H9 (cell line): ENCODE results near the gene GATAD2B. TPM values are rescaled to one million over a fixed set of nuclear protein-coding genes. Genes with fewer than 3 reads are reported as not detected.

Experiments
- DNase-seq: peaks from one replicate; pipeline ENCODE4 v3.0.0-alpha.2; 2017
- H2AFZ ChIP-seq: one replicate; pipeline ENCODE4 v1.6.1; 2013; ENCODE audit warnings: mild to moderate bottlenecking, low read length, control low read depth, moderate library complexity
- H2AK5ac ChIP-seq: 2 replicates; pipeline ENCODE4 v1.6.1; 2013; ENCODE audit warnings: low read length, control low read depth, mixed read lengths; ENCODE audit not compliant: insufficient read length
- H2BK120ac ChIP-seq: one replicate; pipeline ENCODE4 v1.6.1; 2013; ENCODE audit warnings: low read depth, mild to moderate bottlenecking, low read length, control low read depth, inconsistent platforms; ENCODE audit not compliant: poor library complexity, severe bottlenecking
- H2BK12ac ChIP-seq: 2 replicates; pipeline ENCODE4 v1.6.1; 2013; ENCODE audit warnings: low read length, control low read depth, mixed read lengths, low read depth; ENCODE audit not compliant: insufficient read length
- H2BK15ac ChIP-seq: 2 replicates; pipeline ENCODE4 v1.6.1; 2013; ENCODE audit warnings: low read depth, low read length, control low read depth
- H2BK20ac ChIP-seq: one replicate; pipeline ENCODE4 v1.6.1; 2013; ENCODE audit warnings: low read depth, mild to moderate bottlenecking, low read length, control low read depth, inconsistent platforms; ENCODE audit not compliant: poor library complexity, severe bottlenecking
- H2BK5ac ChIP-seq: 2 replicates; pipeline ENCODE4 v1.6.1; 2013; ENCODE audit warnings: low read length, control low read depth, mixed read lengths; ENCODE audit not compliant: insufficient read length
- H3K14ac ChIP-seq: 2 replicates; pipeline ENCODE4 v1.6.1; 2013; ENCODE audit warnings: low read length, control low read depth; ENCODE audit not compliant: insufficient read depth
- H3K18ac ChIP-seq: 2 replicates; pipeline ENCODE4 v1.6.1; 2013; ENCODE audit warnings: low read depth, mild to moderate bottlenecking, mixed read lengths, low read length, control low read depth; ENCODE audit not compliant: insufficient read length
- H3K23ac ChIP-seq: 2 replicates; pipeline ENCODE4 v1.6.1; 2013; ENCODE audit warnings: low read length, control low read depth, mixed read lengths, low read depth; ENCODE audit not compliant: insufficient read length
- H3K23me2 ChIP-seq: 2 replicates; pipeline ENCODE4 v1.6.1; 2013; ENCODE audit warnings: low read depth, mild to moderate bottlenecking, mixed read lengths, low read length, control low read depth; ENCODE audit not compliant: insufficient read length, poor library complexity, severe bottlenecking
- H3K27ac ChIP-seq: 2 replicates; pipeline ENCODE4 v1.5.1; 2013; ENCODE audit warnings: low read length, control low read depth, mixed read lengths, low read depth; ENCODE audit not compliant: insufficient read length
- H3K27me3 ChIP-seq: 2 replicates; pipeline ENCODE4 v1.6.1; 2013; ENCODE audit warnings: low read length, control low read depth, inconsistent platforms; ENCODE audit not compliant: insufficient read depth
- H3K4ac ChIP-seq: 2 replicates; pipeline ENCODE4 v1.6.1; 2013; ENCODE audit warnings: low read depth, mild to moderate bottlenecking, control low read depth, inconsistent platforms, low read length, moderate library complexity
- H3K4me1 ChIP-seq: 2 replicates; pipeline ENCODE4 v1.6.1; 2013; ENCODE audit warnings: low read length, control low read depth, inconsistent platforms; ENCODE audit not compliant: insufficient read depth
- H3K4me2 ChIP-seq: 2 replicates; pipeline ENCODE4 v1.6.1; 2013; ENCODE audit warnings: low read length, control low read depth, mixed read lengths; ENCODE audit not compliant: insufficient read length, insufficient read depth
- H3K56ac ChIP-seq: 2 replicates; pipeline ENCODE4 v1.6.1; 2013; ENCODE audit warnings: low read depth, mild to moderate bottlenecking, mixed read lengths, low read length, control low read depth; ENCODE audit not compliant: insufficient read length
- H3K79me1 ChIP-seq: 2 replicates; pipeline ENCODE4 v1.6.1; 2013; ENCODE audit warnings: low read depth, mild to moderate bottlenecking, moderate library complexity, low read length, control low read depth, inconsistent platforms; ENCODE audit not compliant: insufficient read depth, poor library complexity, severe bottlenecking
- H3K79me2 ChIP-seq: 2 replicates; pipeline ENCODE4 v1.6.1; 2013; ENCODE audit warnings: low read length, control low read depth, inconsistent platforms; ENCODE audit not compliant: insufficient read depth
- H3K9ac ChIP-seq: 2 replicates; pipeline ENCODE4 v1.6.1; 2013; ENCODE audit warnings: low read length, control low read depth, mixed read lengths; ENCODE audit not compliant: insufficient read length; ENCODE audit errors: extremely low read depth
- H3K9me3 ChIP-seq: one replicate; pipeline ENCODE4 v1.6.1; 2013; ENCODE audit warnings: low read depth, low read length, inconsistent platforms; ENCODE audit not compliant: control insufficient read depth
- H3T11ph ChIP-seq: one replicate; pipeline ENCODE4 v1.6.1; 2013; ENCODE audit warnings: mild to moderate bottlenecking, low read length, control low read depth, inconsistent platforms
- H4K20me1 ChIP-seq: one replicate; pipeline ENCODE4 v1.6.1; 2013; ENCODE audit not compliant: control insufficient read depth, insufficient read length, insufficient read depth
- H4K5ac ChIP-seq: 2 replicates; pipeline ENCODE4 v1.6.1; 2013; ENCODE audit warnings: low read depth, mild to moderate bottlenecking, mixed read lengths, low read length, control low read depth; ENCODE audit not compliant: insufficient read length
- H4K8ac ChIP-seq: replicated peaks from 2 replicates; pipeline ENCODE4 v1.6.1; 2013; ENCODE audit warnings: low read length, control low read depth, mixed read lengths, low read depth; ENCODE audit not compliant: insufficient read length
- H4K91ac ChIP-seq: 2 replicates; pipeline ENCODE4 v1.6.1; 2013; ENCODE audit warnings: low read depth, mild to moderate bottlenecking, moderate library complexity, mixed read lengths, low read length, control low read depth; ENCODE audit not compliant: insufficient read length
- H3K27ac Mint-ChIP-seq, 3 experiments: 2 replicates in 2 of 3; 3 replicates in 1 of 3; pipeline ENCODE4 v1.8.0; 2020 to 2021; ENCODE audit warnings: mixed read lengths in 3 of 3, mild to moderate bottlenecking in 1 of 3, moderate library complexity in 1 of 3
- H3K27me3 Mint-ChIP-seq: 2 replicates; pipeline ENCODE4 v1.8.0; 2021; ENCODE audit warnings: low read depth, mild to moderate bottlenecking, moderate library complexity, mixed read lengths
- H3K36me3 Mint-ChIP-seq, 3 experiments: 2 replicates in 2 of 3; 3 replicates in 1 of 3; pipeline ENCODE4 v1.8.0; 2020 to 2021; ENCODE audit warnings: low read depth in 3 of 3, mixed read lengths in 3 of 3; ENCODE audit not compliant: insufficient read depth in 1 of 3
- H3K4me1 Mint-ChIP-seq, 2 experiments: 2 replicates each; pipeline ENCODE4 v1.8.0; 2020; ENCODE audit warnings: mixed read lengths in 2 of 2
- H3K4me3 Mint-ChIP-seq, 2 experiments: 2 replicates in 1 of 2; 3 replicates in 1 of 2; pipeline ENCODE4 v1.8.0; 2020 to 2021; ENCODE audit warnings: mild to moderate bottlenecking in 2 of 2, mixed read lengths in 2 of 2, moderate library complexity in 1 of 2
- H3K9me3 Mint-ChIP-seq, 2 experiments: 2 replicates in 1 of 2; 3 replicates in 1 of 2; pipeline ENCODE4 v1.8.0; 2020; ENCODE audit warnings: mild to moderate bottlenecking in 2 of 2, mixed read lengths in 2 of 2, moderate library complexity in 1 of 2
- WGBS: extraction: QIAGEN DNeasy Blood & Tissue Kit; methylation state at CpG from one replicate; pipeline ENCODE4 v1.1.7; 2013; ENCODE audit warnings: missing lambda C conversion rate, low lambda C conversion rate, mixed read lengths; ENCODE audit not compliant: insufficient read length; ENCODE audit errors: extremely low coverage; 5-methylcytosine and 5-hydroxymethylcytosine counted together
- total RNA-seq: library from RNA; stranded (reverse); gene quantifications from 2 replicates; pipeline ENCODE4 v1.2.1, GENCODE V29; 2021
- TF ChIP-seq, protein P1 (sequence below): fragments of 200-600 bp; sonication (generic); conservative IDR thresholded peaks from 3 replicates; pipeline ENCODE4 v1.8.0; 2021; ENCODE audit warnings: antibody characterized with exemption, mild to moderate bottlenecking

Gene GATAD2B
- total RNA-seq, 1 experiment from 2014 or later, result 44.1 TPM

- H3K27ac Mint-ChIP-seq, result peak overlapping the region in 2 of 3 experiments; percentile 62 to 74; a peak in 1 of 7 replicates
- Histone ChIP-seq H3T11ph (no peak overlapping the region), H4K20me1 (no peaks in the 10 kb centered on the region), H3K27me3 (no peaks in the 10 kb centered on the region), H3K56ac (no peak overlapping the region), H3K27ac (no peak overlapping the region), H2AK5ac (no peak overlapping the region), H3K4me2 (no peak overlapping the region), H3K79me2 (no peaks in the 10 kb centered on the region), H2BK120ac (no peak overlapping the region), H3K79me1 (no peaks in the 10 kb centered on the region), H3K23me2 (peaks cover 10% of the 10 kb centered on the region), H3K23ac (no peak overlapping the region), H3K4ac (no peak overlapping the region), H3K4me1 (peaks cover 3% of the 10 kb centered on the region; the same call in 1 of the 2 replicates), H2BK15ac (no peak overlapping the region), H2BK5ac (no peak overlapping the region), H3K9ac (no peak overlapping the region), H2BK20ac (no peak overlapping the region), H3K18ac (no peak overlapping the region), H4K8ac (no peak overlapping the region), H3K14ac (no peak overlapping the region), H2AFZ (no peak overlapping the region), H4K5ac (no peak overlapping the region), H2BK12ac (no peak overlapping the region), H4K91ac (no peak overlapping the region), H3K9me3 (no peaks in the 10 kb centered on the region)
- DNase-seq, result peak; percentile 29
- peaks cover 35 to 37% of the 10 kb centered on the region in 2 experiments for H3K4me1 Mint-ChIP-seq
- H3K36me3 Mint-ChIP-seq, result peaks cover 8 to 37% (median 29%) of the 10 kb centered on the region in 3 experiments; a peak in 6 of 7 replicates
- no peaks in the 10 kb centered on the region for H3K9me3 Mint-ChIP-seq
- H3K27me3 Mint-ChIP-seq, result no peaks in the 10 kb centered on the region
- peak overlapping the region in 1 of 2 experiments; percentile 8; a peak in 1 of 5 replicates for H3K4me3 Mint-ChIP-seq
- TF ChIP-seq, protein P1, sequence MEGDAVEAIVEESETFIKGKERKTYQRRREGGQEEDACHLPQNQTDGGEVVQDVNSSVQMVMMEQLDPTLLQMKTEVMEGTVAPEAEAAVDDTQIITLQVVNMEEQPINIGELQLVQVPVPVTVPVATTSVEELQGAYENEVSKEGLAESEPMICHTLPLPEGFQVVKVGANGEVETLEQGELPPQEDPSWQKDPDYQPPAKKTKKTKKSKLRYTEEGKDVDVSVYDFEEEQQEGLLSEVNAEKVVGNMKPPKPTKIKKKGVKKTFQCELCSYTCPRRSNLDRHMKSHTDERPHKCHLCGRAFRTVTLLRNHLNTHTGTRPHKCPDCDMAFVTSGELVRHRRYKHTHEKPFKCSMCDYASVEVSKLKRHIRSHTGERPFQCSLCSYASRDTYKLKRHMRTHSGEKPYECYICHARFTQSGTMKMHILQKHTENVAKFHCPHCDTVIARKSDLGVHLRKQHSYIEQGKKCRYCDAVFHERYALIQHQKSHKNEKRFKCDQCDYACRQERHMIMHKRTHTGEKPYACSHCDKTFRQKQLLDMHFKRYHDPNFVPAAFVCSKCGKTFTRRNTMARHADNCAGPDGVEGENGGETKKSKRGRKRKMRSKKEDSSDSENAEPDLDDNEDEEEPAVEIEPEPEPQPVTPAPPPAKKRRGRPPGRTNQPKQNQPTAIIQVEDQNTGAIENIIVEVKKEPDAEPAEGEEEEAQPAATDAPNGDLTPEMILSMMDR, result no peak
- no CpG with 5 or more reads among the region's 22 CpGs for WGBS
Measured at GRCh38 chr1:153778051-153778823, 144.5 kb downstream of the GATAD2B start.
